Retina (tissue), 1 donor: ENCODE results near the gene PDE4B.
"Not testable (repeated sequence)": the region's sequence is repeated elsewhere in the genome, so short reads cannot be mapped to it uniquely, and the experiment has no call there.

ENCODE experiments used
- DNase-seq: peaks from one replicate; pipeline ENCODE4 v3.0.0-alpha.2; 2016

PDE4B gene

GRCh38 chr1:65997693-65998092 lies 205.0 kb downstream of the PDE4B start:
- no peak for DNase-seq

DNA sequence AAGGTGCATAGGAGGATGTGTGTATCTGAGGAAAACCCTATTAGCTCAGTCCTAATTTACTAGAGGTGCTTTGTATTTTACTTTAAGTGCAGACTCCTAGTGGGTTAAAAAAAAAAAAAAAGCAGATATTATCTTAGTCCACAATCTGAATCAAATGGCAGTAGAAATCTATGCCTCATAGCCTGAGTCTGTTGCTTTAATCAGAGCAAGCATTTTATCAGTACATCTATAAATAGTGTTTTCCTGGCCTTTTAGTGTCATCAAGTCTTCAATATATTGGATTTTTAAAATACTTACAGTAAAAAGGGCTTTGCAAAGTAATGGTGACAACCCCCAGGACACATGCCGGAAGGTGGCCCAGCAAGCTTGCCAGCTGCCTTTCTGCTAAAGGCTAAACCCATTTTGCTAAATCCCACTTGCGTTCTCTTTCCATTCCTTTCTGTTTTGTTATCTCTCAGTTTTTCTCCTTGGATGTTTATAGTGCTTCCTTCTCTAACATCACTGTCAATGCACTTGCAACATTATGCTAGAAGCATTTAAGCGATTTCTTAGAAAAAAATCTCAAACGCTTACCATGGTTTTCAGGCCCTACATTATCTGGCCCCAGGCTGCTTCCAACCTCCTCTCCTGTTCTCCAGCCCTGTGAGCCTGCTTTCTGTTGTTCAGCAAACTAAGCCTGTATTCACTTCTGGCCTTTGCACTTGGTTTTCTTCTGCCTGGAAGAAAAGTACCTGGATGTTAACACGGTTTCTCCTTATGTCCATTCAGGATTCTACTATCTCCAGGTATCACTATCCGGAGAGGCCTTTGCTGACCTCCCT lies 206.3 kb downstream of the PDE4B start:
- no peak for DNase-seq

DNA sequence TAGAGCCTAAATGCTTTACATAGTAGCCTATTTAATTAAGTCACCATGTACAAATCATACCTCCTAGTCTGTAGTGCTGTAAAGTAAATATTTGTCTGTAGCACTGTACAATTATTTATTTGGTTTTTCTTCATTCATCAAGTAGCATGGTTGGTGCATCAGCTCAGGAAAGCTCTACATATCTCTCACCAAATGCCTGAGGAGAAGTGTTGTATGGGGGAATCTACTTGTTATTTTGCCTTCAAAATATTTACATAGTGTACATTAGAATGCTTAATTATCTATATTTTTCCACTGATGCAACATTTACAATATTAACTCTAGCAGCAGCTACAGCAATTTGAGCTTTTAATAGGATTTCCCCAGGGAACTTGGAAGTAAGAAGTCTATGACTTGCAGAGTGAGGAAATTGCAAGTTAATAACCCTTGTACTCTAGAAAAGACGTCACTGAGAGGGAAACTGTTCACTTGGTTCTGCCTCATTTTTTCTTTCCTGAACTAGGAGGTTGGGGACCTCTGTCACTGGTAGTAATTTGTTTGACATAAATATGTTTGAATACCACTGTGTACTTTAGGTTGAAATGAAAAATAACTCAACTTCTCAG lies 207.4 kb downstream of the PDE4B start:
- no peak for DNase-seq

GRCh38 chr1:66003690-66004089 lies 211.0 kb downstream of the PDE4B start:
- no peak for DNase-seq

DNA sequence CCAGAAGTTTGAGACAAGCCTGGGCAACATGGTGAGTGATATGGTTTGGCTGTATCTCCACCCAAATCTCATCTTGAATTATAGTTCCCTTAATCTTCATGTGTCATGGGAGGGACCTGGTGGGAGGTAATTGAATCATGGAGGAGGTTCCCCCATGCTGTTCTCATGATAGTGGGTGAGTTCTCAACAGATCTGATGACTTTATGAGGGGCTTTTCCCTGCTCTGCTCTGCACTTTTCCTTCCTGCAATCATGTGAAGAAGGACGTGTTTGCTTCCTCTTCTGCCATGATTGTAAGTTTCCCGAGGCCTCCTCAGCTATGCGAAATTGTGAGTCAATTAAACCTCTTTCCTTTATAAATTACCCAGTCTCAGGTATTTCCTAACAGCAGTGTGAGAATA lies 213.8 kb downstream of the PDE4B start:
- DNase-seq = not testable (repeated sequence)

- no peak for DNase-seq
These were observed 219.6 kb downstream of the PDE4B start for GRCh38 chr1:66012106-66012784.

- DNase-seq = no peak
These were observed 220.7 kb downstream of the PDE4B start for GRCh38 chr1:66013371-66013770.

DNA sequence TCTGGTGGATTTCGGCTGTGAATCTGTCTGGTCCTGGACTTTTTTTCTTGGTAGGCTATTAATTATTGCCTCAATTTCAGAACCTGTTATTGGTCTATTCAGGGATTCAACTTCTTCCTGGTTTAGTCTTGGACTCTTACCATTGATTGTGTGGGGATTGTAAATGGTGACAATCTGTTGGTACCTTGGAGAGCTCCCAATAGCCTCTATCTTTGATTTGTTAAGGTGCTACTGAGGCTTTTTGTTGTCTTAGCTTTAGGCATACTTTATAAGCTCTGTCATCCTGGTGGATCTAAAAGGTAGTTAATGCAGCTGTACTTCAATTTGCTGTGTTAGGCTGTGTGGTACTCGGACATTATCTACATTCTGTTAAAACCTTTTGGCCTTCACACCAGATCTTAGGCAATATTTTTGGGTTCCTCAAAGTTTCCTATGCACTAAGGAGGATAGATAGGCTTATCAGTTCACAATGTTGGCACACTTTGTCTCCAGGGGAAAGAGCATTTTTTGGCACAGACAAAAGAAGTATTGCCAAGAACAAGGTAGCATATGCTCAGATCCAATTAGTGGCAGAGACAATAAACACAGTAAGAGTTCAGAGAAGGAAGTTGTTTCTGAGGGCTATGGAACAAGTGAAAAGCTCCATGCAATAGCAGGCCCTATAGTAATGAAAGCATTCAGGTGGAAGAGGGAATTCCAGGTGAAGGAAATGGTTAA lies 230.4 kb downstream of the PDE4B start:
- no peak for DNase-seq

- DNase-seq = no peak
These were observed 232.5 kb downstream of the PDE4B start for GRCh38 chr1:66025188-66025587.

GRCh38 chr1:66028035-66028434 lies 235.3 kb downstream of the PDE4B start:
- no peak for DNase-seq

DNA sequence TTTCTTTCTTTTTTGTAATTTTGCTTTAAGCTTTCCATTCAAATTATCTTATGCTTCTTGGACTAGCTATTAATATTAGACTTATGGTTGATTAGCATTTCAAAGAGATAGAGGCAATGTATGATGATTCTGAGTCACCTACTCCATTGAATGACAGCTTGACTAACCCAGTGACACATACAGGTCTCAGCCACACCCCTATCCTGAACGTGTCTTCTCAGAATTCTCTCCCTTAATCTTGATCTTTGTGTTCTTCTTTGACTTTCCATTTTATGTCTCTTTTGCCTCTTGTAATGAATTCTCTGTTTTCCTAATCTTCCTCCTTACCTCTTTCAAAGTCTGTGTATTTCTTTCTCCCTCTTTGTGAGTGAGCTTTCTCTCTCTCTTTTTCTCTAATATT lies 241.1 kb downstream of the PDE4B start:
- no peak for DNase-seq

DNA sequence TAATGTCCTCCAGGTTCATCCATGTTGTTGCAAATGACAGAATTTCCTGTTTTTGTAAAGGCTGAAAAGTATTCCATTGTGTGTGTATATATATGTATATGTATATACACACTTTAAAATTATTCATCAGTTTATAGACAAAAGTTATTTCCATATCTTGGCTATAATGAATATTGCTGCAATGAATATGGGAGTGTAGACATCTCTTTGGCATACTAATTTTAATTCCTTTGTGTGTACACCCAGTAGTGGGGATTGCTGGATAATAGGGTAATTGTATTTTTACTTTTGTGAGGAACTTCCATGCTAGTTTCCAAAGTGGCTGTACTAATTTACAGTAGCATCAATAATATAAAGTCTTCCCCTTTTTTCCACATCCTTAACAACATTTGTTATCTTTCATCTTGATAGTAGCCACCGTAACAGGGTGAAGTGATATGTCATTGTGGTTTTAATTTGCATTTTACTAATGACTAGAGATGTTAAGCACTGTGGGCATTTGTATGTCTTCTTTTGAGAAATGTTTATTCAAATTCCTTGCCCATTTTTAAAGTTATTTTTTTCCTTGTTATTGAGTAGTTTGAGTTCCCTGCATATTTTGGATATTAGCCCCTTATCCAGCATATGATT lies 243.0 kb downstream of the PDE4B start:
- DNase-seq = no peak

DNA sequence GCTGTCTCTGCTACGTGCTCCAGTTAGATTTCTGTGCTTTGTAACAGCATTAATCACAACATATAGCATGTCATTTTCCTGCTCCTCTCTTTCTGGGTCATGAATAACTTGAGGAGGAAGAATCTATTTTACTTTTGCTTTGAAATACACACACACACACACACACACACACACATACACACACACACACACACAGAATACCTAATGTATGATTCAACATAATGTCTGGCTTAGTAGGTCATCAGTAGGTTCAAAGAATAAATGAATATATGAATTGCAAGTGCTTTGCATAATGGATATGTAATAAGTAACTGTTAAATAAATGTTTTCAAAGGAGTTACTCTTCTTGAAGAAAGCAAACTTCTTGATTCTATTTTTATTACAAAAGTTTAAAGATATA lies 249.0 kb downstream of the PDE4B start:
- DNase-seq = no peak

GRCh38 chr1:66043186-66043585 lies 250.5 kb downstream of the PDE4B start:
- DNase-seq = no peak

DNA sequence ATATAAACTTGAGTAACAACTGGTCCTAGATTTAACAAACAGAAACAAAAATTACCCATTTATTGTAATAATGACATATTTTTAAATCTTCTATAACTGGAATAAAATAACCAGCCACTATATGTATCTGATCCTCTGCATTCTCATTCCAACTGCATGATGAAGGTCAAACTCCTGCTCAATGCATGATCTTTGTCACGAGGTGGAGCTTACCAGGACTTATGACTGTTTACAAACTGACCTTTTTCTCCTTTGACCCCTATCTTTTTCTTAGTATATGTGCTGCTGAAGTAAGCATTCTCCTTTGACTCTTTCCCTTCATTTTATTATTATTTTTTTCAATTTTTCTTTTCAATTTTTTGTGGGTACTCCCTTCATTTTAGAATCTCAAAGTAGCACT lies 252.2 kb downstream of the PDE4B start:
- no peak for DNase-seq

- no peak for DNase-seq
These were observed 253.7 kb downstream of the PDE4B start for GRCh38 chr1:66046415-66046814.

- DNase-seq = no peak
These were observed 255.3 kb downstream of the PDE4B start for GRCh38 chr1:66048011-66048410.

DNA sequence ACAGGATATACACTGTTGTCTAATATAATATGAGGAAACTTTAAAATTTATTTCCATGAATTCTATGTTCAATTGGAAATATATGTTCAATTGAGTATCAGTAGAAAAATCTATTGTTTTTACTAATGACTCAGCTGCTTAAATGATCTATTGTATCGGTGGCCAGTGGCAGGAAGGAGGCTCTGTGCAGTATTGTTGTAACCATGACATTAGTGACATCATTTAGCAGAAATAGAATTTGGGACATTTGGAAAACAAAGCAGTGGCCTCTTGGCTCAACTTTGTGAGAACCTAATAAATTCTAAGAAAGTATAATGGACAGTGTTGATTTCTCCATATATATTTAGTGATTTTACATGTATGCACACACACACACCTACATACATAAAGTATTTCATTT lies 257.4 kb downstream of the PDE4B start:
- no peak for DNase-seq

GRCh38 chr1:66050633-66051032 lies 257.9 kb downstream of the PDE4B start:
- no peak for DNase-seq

DNA sequence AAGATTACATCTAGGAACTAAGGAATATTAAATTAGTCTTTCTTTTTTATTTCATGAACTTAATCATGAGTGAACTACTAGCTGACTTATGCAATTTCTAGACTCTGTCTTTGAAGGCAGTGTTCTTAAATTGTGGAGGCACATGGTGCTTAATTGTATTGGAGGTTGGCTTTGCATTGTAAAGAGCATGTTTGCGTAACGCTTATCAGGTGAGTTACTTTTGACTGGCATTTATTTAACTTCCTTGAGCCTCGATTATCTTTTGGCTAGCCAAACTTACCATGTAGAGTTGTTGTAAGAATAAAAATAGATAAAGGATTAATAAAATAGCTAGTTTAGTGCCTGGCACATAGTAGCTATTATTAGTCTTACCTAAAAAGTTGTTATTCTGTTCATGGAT lies 262.4 kb downstream of the PDE4B start:
- DNase-seq = no peak

GRCh38 chr1:66057448-66057847 lies 264.8 kb downstream of the PDE4B start:
- DNase-seq = not testable (repeated sequence)

GRCh38 chr1:66058558-66058957 lies 265.9 kb downstream of the PDE4B start:
- no peak for DNase-seq

DNA sequence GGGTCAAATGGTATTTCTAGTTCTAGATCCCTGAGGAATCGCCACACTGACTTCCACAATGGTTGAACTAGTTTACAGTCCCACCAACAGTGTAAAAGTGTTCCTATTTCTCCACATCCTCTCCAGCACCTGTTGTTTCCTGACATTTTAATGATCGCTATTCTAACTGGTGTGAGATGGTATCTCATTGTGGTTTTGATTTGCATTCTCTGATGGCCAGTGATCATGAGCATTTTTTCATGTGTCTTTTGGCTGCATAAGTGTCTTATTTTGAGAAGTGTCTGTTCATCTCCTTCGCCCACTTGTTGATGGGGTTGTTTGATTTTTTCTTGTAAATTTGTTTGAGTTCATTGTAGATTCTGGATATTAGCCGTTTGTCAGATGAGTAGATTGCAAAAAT lies 274.5 kb downstream of the PDE4B start:
- DNase-seq = not testable (repeated sequence)
